ENCODE results near the gene SUGP2. TPM values are rescaled to one million over a fixed set of nuclear protein-coding genes. Genes with fewer than 3 reads are reported as not detected.

SUGP2 gene
- total RNA-seq, 1 donor from 2014 or later = 123 TPM

- peak overlapping the region; percentile 96 for H3K4me2 ChIP-seq
- peak; percentile 75 for DNase-seq (ENCODE audit: low spot score)
- H3K9me3 ChIP-seq (ENCODE audit: low read depth) = peaks cover 5% of the 10 kb centered on the region
- H3K27ac ChIP-seq = peak overlapping the region; percentile 67
- peaks cover 5% of the 10 kb centered on the region for H3K9me3 Mint-ChIP-seq
- peaks cover 27% of the 10 kb centered on the region for H3K36me3 Mint-ChIP-seq
- no peaks in the 10 kb centered on the region for H3K27me3 ChIP-seq
- peak overlapping the region; percentile 88 for H3K9ac ChIP-seq
- H3K4me1 Mint-ChIP-seq = peaks cover 21% of the 10 kb centered on the region
- peaks cover 4% of the 10 kb centered on the region for H3K4me1 ChIP-seq
- peaks cover 90% of the 10 kb centered on the region for H3K79me2 ChIP-seq (ENCODE audit: low read depth)
- H3K4me3 ChIP-seq = peak overlapping the region; percentile 98
- TF ChIP-seq EZH2phosphoT487 (IDR thresholded peaks at IDR 0.05) (no peak), CTCF (IDR thresholded peaks at IDR 0.05) (no peak), EZH2 (IDR thresholded peaks at IDR 0.05) (no peak)
- H3K27ac Mint-ChIP-seq = no peak overlapping the region
- H3K27me3 Mint-ChIP-seq (ENCODE audit: insufficient read depth, low read depth) = peaks cover 3% of the 10 kb centered on the region
- H3K36me3 ChIP-seq = no peaks in the 10 kb centered on the region
- peaks cover 23% of the 10 kb centered on the region for H3F3A ChIP-seq (ENCODE audit: low read depth)
- peak overlapping the region; percentile 99 for H2AFZ ChIP-seq (replicated peaks)
- H3K4me3 Mint-ChIP-seq = peak overlapping the region; percentile 99
- H4K20me1 ChIP-seq (ENCODE audit: low read depth) = peaks cover 57% of the 10 kb centered on the region
Observed at GRCh38 chr19:19033176-19033425, 216 bp downstream of the SUGP2 start.

GRCh38 chr19:19032420-19033175 lies 719 bp downstream of the SUGP2 start:
- peaks cover 23% of the 10 kb centered on the region for H3F3A ChIP-seq (ENCODE audit: low read depth)
- peaks cover 4% of the 10 kb centered on the region for H3K4me1 ChIP-seq
- Mint-ChIP-seq H3K9me3 (peaks cover 5% of the 10 kb centered on the region), H3K27me3 (ENCODE audit: insufficient read depth, low read depth) (peaks cover 3% of the 10 kb centered on the region), H3K4me3 (peak overlapping the region; percentile 99), H3K36me3 (peaks cover 27% of the 10 kb centered on the region), H3K4me1 (peaks cover 22% of the 10 kb centered on the region), H3K27ac (peak overlapping the region; percentile 93)
- peaks cover 62% of the 10 kb centered on the region for H4K20me1 ChIP-seq (ENCODE audit: low read depth)
- H3K27ac ChIP-seq = peak overlapping the region; percentile 67
- peak overlapping the region; percentile 98 for H3K4me3 ChIP-seq
- DNase-seq (ENCODE audit: low spot score) = peak; percentile 91
- peak overlapping the region; percentile 99 for H2AFZ ChIP-seq (replicated peaks)
- peaks cover 85% of the 10 kb centered on the region for H3K79me2 ChIP-seq (ENCODE audit: low read depth)
- peaks cover 2% of the 10 kb centered on the region for H3K9me3 ChIP-seq (ENCODE audit: low read depth)
- peak overlapping the region; percentile 88 for H3K9ac ChIP-seq
- peak overlapping the region; percentile 96 for H3K4me2 ChIP-seq
- TF ChIP-seq EZH2phosphoT487 (IDR thresholded peaks at IDR 0.05) (no peak), CTCF (IDR thresholded peaks at IDR 0.05) (no peak), EZH2 (IDR thresholded peaks at IDR 0.05) (no peak)
- no peaks in the 10 kb centered on the region for H3K27me3 ChIP-seq
- H3K36me3 ChIP-seq = no peaks in the 10 kb centered on the region

- Histone ChIP-seq H3K4me1 (peaks cover 4% of the 10 kb centered on the region), H3K9ac (no peak overlapping the region), H3K4me2 (peak overlapping the region; percentile 96), H4K20me1 (ENCODE audit: low read depth) (peaks cover 69% of the 10 kb centered on the region), H3K79me2 (ENCODE audit: low read depth) (peaks cover 84% of the 10 kb centered on the region), H3K4me3 (peak overlapping the region; percentile 98), H3F3A (ENCODE audit: low read depth) (peaks cover 23% of the 10 kb centered on the region), H3K36me3 (no peaks in the 10 kb centered on the region), H3K9me3 (ENCODE audit: low read depth) (no peaks in the 10 kb centered on the region), H3K27ac (no peak overlapping the region), H3K27me3 (no peaks in the 10 kb centered on the region), H2AFZ (replicated peaks) (no peak overlapping the region)
- H3K4me1 Mint-ChIP-seq = peaks cover 22% of the 10 kb centered on the region
- DNase-seq (ENCODE audit: low spot score) = no peak
- TF ChIP-seq EZH2phosphoT487 (IDR thresholded peaks at IDR 0.05) (no peak), EZH2 (IDR thresholded peaks at IDR 0.05) (no peak), CTCF (IDR thresholded peaks at IDR 0.05) (no peak)
- H3K36me3 Mint-ChIP-seq = peaks cover 29% of the 10 kb centered on the region
- H3K9me3 Mint-ChIP-seq = peaks cover 3% of the 10 kb centered on the region
- peak overlapping the region; percentile 99 for H3K4me3 Mint-ChIP-seq
- H3K27ac Mint-ChIP-seq = peak overlapping the region; percentile 83
- H3K27me3 Mint-ChIP-seq (ENCODE audit: insufficient read depth, low read depth) = peaks cover 3% of the 10 kb centered on the region
Observed at GRCh38 chr19:19031891-19032290, 1.4 kb downstream of the SUGP2 start.
